Endothelial cell of umbilical vein (primary cell): ENCODE results near the gene ABCB6. TPM values are rescaled to one million over a fixed set of nuclear protein-coding genes. Genes with fewer than 3 reads are reported as not detected.

Experiments
- BruUV-seq: library from RNA; stranded (reverse); fragments of 400-500 nt; replicated peaks from 2 replicates; lab custom pipeline; 2021; lab: Mats Ljungman, UMichigan
- CTCF ChIA-PET: fragments of 300-600, 350-600 bp; sonication (Branson Sonifier 250); formaldehyde crosslinking; loops from one replicate; lab custom pipeline; 2021; ENCODE audit warnings: antibody characterized with exemption, inconsistent platforms; lab: Charles Lee
- POLR2A ChIA-PET: fragments of 300-600, 350-600 bp; sonication (Branson Sonifier 250); formaldehyde crosslinking; loops from one replicate; lab custom pipeline; 2021; ENCODE audit warnings: antibody characterized with exemption, inconsistent platforms; lab: Charles Lee
- DNase-seq: peaks from one replicate; pipeline ENCODE4 v3.0.0-alpha.2; 2011; ENCODE audit warnings: low read depth, low spot score
- FAIRE-seq: peaks from 2 replicates; lab custom pipeline; 2011; peaks lifted over from hg19 to GRCh38; lab: Jason Lieb, UNC
- H2AFZ ChIP-seq: 2 replicates; pipeline ENCODE4 v1.6.0; 2012; ENCODE audit warnings: low read depth, low read length, control low read depth, inconsistent platforms
- H3K27ac ChIP-seq: 2 replicates; pipeline ENCODE4 v1.5.1; 2011; ENCODE audit warnings: low read depth, mild to moderate bottlenecking, control low read depth, low read length, moderate library complexity; ENCODE audit not compliant: insufficient read depth
- H3K27me3 ChIP-seq, 2 experiments: 2 replicates each; pipeline versions ENCODE4 v1.6.0 to v1.6.1; 2011; ENCODE audit warnings: low read length in 2 of 2, mixed read lengths in 1 of 2; ENCODE audit not compliant: control insufficient read depth in 2 of 2, insufficient read depth in 2 of 2
- H3K36me3 ChIP-seq, 2 experiments: 2 replicates in 1 of 2; 3 replicates in 1 of 2; pipeline ENCODE4 v1.5.1; 2011; ENCODE audit warnings: low read length in 2 of 2, mild to moderate bottlenecking in 1 of 2, moderate library complexity in 1 of 2; ENCODE audit not compliant: control insufficient read depth in 2 of 2, insufficient read depth in 2 of 2; ENCODE audit errors: extremely low read depth in 1 of 2
- H3K4me1 ChIP-seq: 3 replicates; pipeline ENCODE4 v1.5.1; 2011; ENCODE audit warnings: mild to moderate bottlenecking, low read length; ENCODE audit not compliant: control insufficient read depth, insufficient read depth; ENCODE audit errors: extremely low read depth
- H3K4me2 ChIP-seq: 2 replicates; pipeline ENCODE4 v1.6.1; 2011; ENCODE audit warnings: low read length, control low read depth, mixed read lengths; ENCODE audit not compliant: insufficient read depth
- H3K4me3 ChIP-seq, 3 experiments: fragments of 200-600 bp in 1 of 3; sonication (generic), shearing (Covaris generic) in 1 of 3; replicated peaks in 1 of 3; 2 replicates each; pipeline ENCODE4 v1.5.1; 2011 to 2016; ENCODE audit warnings: control low read depth in 3 of 3, low read length in 3 of 3, mild to moderate bottlenecking in 2 of 3, inconsistent platforms in 1 of 3, low read depth in 1 of 3, moderate library complexity in 1 of 3; ENCODE audit not compliant: insufficient read depth in 1 of 3
- H3K79me2 ChIP-seq: 2 replicates; pipeline ENCODE4 v1.6.0; 2012; ENCODE audit warnings: low read length, inconsistent platforms; ENCODE audit not compliant: control insufficient read depth, insufficient read depth
- H3K9ac ChIP-seq: replicated peaks from 2 replicates; pipeline ENCODE3; 2011; ENCODE audit warnings: low read length, control low read depth; ENCODE audit not compliant: insufficient read depth; ENCODE audit errors: extremely low read depth
- H3K9me1 ChIP-seq: replicated peaks from 3 replicates; pipeline ENCODE4 v1.6.0; 2011; ENCODE audit warnings: mild to moderate bottlenecking, low read length; ENCODE audit not compliant: control insufficient read depth, insufficient read depth; ENCODE audit errors: extremely low read depth
- H3K9me3 ChIP-seq: replicated peaks from 2 replicates; pipeline ENCODE4 v1.5.1; 2012; ENCODE audit warnings: low read length, inconsistent platforms; ENCODE audit not compliant: control insufficient read depth, insufficient read depth
- H4K20me1 ChIP-seq: replicated peaks from 2 replicates; pipeline ENCODE3; 2011; ENCODE audit warnings: mild to moderate bottlenecking, low read length; ENCODE audit not compliant: control insufficient read depth, insufficient read depth; ENCODE audit errors: extremely low read depth
- EZH2 ChIP-seq: IDR thresholded peaks from 2 replicates; pipeline ENCODE4 v1.6.1; 2012; ENCODE audit warnings: borderline replicate concordance, low read depth, mild to moderate bottlenecking, moderate library complexity, low read length, inconsistent platforms; ENCODE audit not compliant: severe bottlenecking
- FOS ChIP-seq: IDR thresholded peaks from 2 replicates; pipeline ENCODE4 v1.6.1; 2011; ENCODE audit warnings: mild to moderate bottlenecking, low read length, moderate library complexity, borderline replicate concordance; ENCODE audit not compliant: insufficient read depth
- GATA2 ChIP-seq: IDR thresholded peaks from 2 replicates; pipeline ENCODE4 v1.7.0; 2011; ENCODE audit warnings: low read depth, mild to moderate bottlenecking, moderate library complexity, mixed read lengths, low read length; ENCODE audit not compliant: insufficient read length, insufficient read depth
- JUN ChIP-seq: IDR thresholded peaks from 2 replicates; pipeline ENCODE4 v1.6.1; 2011; ENCODE audit warnings: borderline replicate concordance, low read depth; ENCODE audit not compliant: insufficient read length, insufficient read depth
- MYC ChIP-seq: IDR thresholded peaks from one replicate; pipeline ENCODE4 v1.6.1; 2011; ENCODE audit warnings: mild to moderate bottlenecking, low read depth, low read length
- POLR2A ChIP-seq: IDR thresholded peaks from 2 replicates; pipeline ENCODE4 v1.6.1; 2012; ENCODE audit warnings: low read depth, mild to moderate bottlenecking, control low read depth, low read length
- POLR2AphosphoS5 ChIP-seq: IDR thresholded peaks from 2 replicates; pipeline ENCODE4 v1.6.1; 2012; ENCODE audit warnings: low read depth, mild to moderate bottlenecking, control low read depth, low read length, moderate library complexity; ENCODE audit not compliant: insufficient read depth
- dilution Hi-C: fragments of 300-500 bp; cut with MboI; formaldehyde crosslinking; loops from one replicate; pipeline ENCODE4 v1.15.0; 2019; ENCODE audit warnings: low sequenced_read_pairs; ENCODE audit not compliant: extremely low pct_ligation_motif_present
- intact Hi-C: fragments of 100-400 bp; cut with micrococcal nuclease; formaldehyde crosslinking; loops from one replicate; pipeline ENCODE4 v1.10.0; 2022
- polyA plus RNA-seq, 4 experiments: library from polyadenylated mRNA; depleted of rRNA in 3 of 4; stranded (reverse) in 3 of 4; unstranded in 1 of 4; fragments of >200 nt; gene quantifications; 2 replicates each; pipeline versions ENCODE4 v1.2.1 to v1.2.3, GENCODE V29; 2011 to 2012; ENCODE audit warnings: missing spikeins in 1 of 4
- total RNA-seq: library from RNA; stranded (reverse); gene quantifications from 2 replicates; pipeline ENCODE4 v1.2.3, GENCODE V29; 2021
- TF ChIP-seq, protein P1 (sequence below): IDR thresholded peaks from 2 replicates; pipeline ENCODE4 v1.6.1; 2011; ENCODE audit not compliant: insufficient read depth, insufficient read length
- TF ChIP-seq, protein P2 (sequence below), 2 donors: IDR thresholded peaks; 1 replicate in 1 of 2; 2 replicates in 1 of 2; pipeline ENCODE4 v1.5.1; 2011; ENCODE audit warnings: low read length in 2 of 2, mild to moderate bottlenecking in 2 of 2, moderate library complexity in 2 of 2, control low read depth in 1 of 2, inconsistent platforms in 1 of 2, low read depth in 1 of 2; ENCODE audit not compliant: insufficient read depth in 1 of 2; ENCODE audit errors: extremely low read depth in 1 of 2

The ABCB6 gene
- total and polyA plus RNA-seq, 2 donors (not counting 3 experiments of a cell fraction or from before 2014, with no cell fraction given): 25.7 to 32.5 TPM

DNA sequence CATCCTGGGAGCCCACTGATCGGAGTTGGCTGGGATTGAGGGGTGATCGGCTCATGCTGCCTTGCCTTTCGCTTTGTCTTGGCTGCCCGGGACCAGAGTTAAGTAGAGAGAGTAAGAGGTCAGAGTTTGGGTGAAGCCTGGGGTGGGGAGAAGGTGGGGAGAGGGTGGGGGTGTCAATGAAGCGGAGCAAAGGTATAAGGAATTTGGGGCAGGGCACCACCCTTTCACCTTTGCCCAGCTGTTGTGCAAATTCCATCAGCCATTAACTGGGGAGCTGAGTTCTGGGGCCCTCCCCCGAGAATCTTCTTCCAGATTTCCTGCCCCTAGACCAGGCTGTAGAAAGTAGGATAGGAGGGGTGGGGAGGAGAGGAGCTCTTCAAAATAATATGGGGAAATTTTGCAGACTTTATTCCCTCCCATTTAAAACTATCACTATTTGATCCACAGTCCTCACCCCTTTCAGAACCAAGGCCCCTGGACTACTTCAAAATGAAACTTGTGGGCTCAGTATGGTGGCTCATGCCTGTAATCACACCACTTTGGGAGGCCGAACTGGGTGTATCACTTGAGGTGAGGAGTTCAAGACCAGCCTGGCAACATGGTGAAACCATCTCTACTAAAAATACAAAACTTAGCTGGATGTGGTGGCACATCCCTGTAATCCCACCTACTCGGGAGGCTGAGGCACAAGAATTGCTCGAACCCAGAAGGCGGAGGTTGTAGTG, 48.7 kb downstream of the ABCB6 start, which contains the start of gene SLC23A3:
Gene SLC23A3 (minus strand): TSS at position 100 of the 725 bp plus-strand sequence. CDS start 45 bp downstream, at position 55.
- no peak within 1 kb of the TSS for H2AFZ ChIP-seq
- intact Hi-C loops (no loop called here), dilution Hi-C loops (no loop called here)
- TF ChIP-seq, protein P1, sequence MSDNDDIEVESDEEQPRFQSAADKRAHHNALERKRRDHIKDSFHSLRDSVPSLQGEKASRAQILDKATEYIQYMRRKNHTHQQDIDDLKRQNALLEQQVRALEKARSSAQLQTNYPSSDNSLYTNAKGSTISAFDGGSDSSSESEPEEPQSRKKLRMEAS: no peak
- TF ChIP-seq GATA2 (no peak), POLR2A (no peak), JUN (no peak), POLR2AphosphoS5 (no peak), FOS (no peak), MYC (no peak), EZH2 (no peak)
- TF ChIP-seq, protein P2, sequence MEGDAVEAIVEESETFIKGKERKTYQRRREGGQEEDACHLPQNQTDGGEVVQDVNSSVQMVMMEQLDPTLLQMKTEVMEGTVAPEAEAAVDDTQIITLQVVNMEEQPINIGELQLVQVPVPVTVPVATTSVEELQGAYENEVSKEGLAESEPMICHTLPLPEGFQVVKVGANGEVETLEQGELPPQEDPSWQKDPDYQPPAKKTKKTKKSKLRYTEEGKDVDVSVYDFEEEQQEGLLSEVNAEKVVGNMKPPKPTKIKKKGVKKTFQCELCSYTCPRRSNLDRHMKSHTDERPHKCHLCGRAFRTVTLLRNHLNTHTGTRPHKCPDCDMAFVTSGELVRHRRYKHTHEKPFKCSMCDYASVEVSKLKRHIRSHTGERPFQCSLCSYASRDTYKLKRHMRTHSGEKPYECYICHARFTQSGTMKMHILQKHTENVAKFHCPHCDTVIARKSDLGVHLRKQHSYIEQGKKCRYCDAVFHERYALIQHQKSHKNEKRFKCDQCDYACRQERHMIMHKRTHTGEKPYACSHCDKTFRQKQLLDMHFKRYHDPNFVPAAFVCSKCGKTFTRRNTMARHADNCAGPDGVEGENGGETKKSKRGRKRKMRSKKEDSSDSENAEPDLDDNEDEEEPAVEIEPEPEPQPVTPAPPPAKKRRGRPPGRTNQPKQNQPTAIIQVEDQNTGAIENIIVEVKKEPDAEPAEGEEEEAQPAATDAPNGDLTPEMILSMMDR (IDR thresholded peaks at IDR 0.05; ENCODE audit: extremely low read depth in 1 of 2, insufficient read depth in 1 of 2, low read depth in 1 of 2, low read length in 2 of 2): no peak
- no TSS peak for BruUV-seq
- H3K27me3 ChIP-seq: no peaks in the 10 kb centered on the region
- POLR2A ChIA-PET: no interaction called here
- H4K20me1 ChIP-seq: peaks cover 3% of the 10 kb centered on the region
- CTCF ChIA-PET: interaction anchor here (0.8 to 5.2 kb wide), 11 partner anchors 11 to 183 kb away, joined by 3 to 32 read pairs (median 8); partner anchors contain the start of genes ANKZF1, ATG9A and ZFAND2B
- DNase-seq (no peak), FAIRE-seq (no peak)
- H3K27ac ChIP-seq: no peak within 1 kb of the TSS
- no peak within 1 kb of the TSS for H3K9ac ChIP-seq
- no peak within 1 kb of the TSS for H3K4me2 ChIP-seq
- H3K9me1 ChIP-seq: no peaks in the 10 kb centered on the region
- no peaks in the 10 kb centered on the region for H3K4me1 ChIP-seq
- peaks cover 0 to 19% of the 10 kb centered on the region in 2 experiments for H3K36me3 ChIP-seq
- H3K9me3 ChIP-seq: no peaks in the 10 kb centered on the region
- H3K79me2 ChIP-seq: no peaks in the 10 kb centered on the region
- no peak within 1 kb of the TSS for H3K4me3 ChIP-seq
